ENCODE measurements around the gene PTPRO.

The PTPRO gene

GRCh38 chr12:15322164-15323061 lies at the start of gene PTPRO:
TSS of gene PTPRO (plus strand) at chr12:15322508.
- Mint-ChIP-seq H3K4me3 (peak within 1 kb of the TSS; percentile 34 to 56), H3K4me1 (peaks cover 0 to 5% of the 10 kb centered on the region in 2 donors), H3K36me3 (no peaks in the 10 kb centered on the region), H3K27ac (no peak within 1 kb of the TSS), H3K27me3 (peaks cover 24 to 41% of the 10 kb centered on the region in 2 donors), H3K9me3 (no peaks in the 10 kb centered on the region)
- ATAC-seq (replicated peaks) = no peak
- DNase-seq = no peak

- Mint-ChIP-seq H3K27me3 (peaks cover 12 to 25% of the 10 kb centered on the region in 2 donors), H3K36me3 (no peaks in the 10 kb centered on the region), H3K27ac (no peak overlapping the region), H3K4me3 (no peak overlapping the region), H3K9me3 (no peaks in the 10 kb centered on the region), H3K4me1 (peaks cover 2% of the 10 kb centered on the region in 2 donors)
- no peak for DNase-seq
- ATAC-seq (replicated peaks) = no peak
Measured at GRCh38 chr12:15273896-15274295, 48.4 kb upstream of the PTPRO start.

GRCh38 chr12:15274561-15274967 lies 47.7 kb upstream of the PTPRO start:
- Mint-ChIP-seq H3K36me3 (no peaks in the 10 kb centered on the region), H3K9me3 (no peaks in the 10 kb centered on the region), H3K27ac (no peak overlapping the region), H3K4me1 (peaks cover 5% of the 10 kb centered on the region in 2 donors), H3K27me3 (peaks cover 16 to 29% of the 10 kb centered on the region in 2 donors), H3K4me3 (no peak overlapping the region)
- peak; percentile 31 to 36 for ATAC-seq (replicated peaks)
- no peak for DNase-seq

- H3K27me3 Mint-ChIP-seq = peaks cover 26% of the 10 kb centered on the region in 2 donors
- no peak overlapping the region for H3K27ac Mint-ChIP-seq
- no peak for ATAC-seq (replicated peaks)
- no peak overlapping the region for H3K4me3 Mint-ChIP-seq
- peaks cover 5% of the 10 kb centered on the region in 2 donors for H3K4me1 Mint-ChIP-seq
- no peak for DNase-seq
- H3K36me3 Mint-ChIP-seq = no peaks in the 10 kb centered on the region
- H3K9me3 Mint-ChIP-seq = no peaks in the 10 kb centered on the region
Measured at GRCh38 chr12:15276088-15276698, 46.1 kb upstream of the PTPRO start.

- no peaks in the 10 kb centered on the region for H3K36me3 Mint-ChIP-seq
- H3K9me3 Mint-ChIP-seq = no peaks in the 10 kb centered on the region
- no peak overlapping the region for H3K27ac Mint-ChIP-seq
- H3K27me3 Mint-ChIP-seq = peaks cover 18 to 26% of the 10 kb centered on the region in 2 donors
- no peak overlapping the region for H3K4me3 Mint-ChIP-seq
- ATAC-seq (replicated peaks) (peak; percentile 53 to 57), DNase-seq (no peak)
- H3K4me1 Mint-ChIP-seq = peaks cover 5% of the 10 kb centered on the region in 2 donors
Measured at GRCh38 chr12:15278816-15279658, 43.3 kb upstream of the PTPRO start.

- DNase-seq (no peak), ATAC-seq (replicated peaks) (no peak)
- Mint-ChIP-seq H3K27ac (no peak overlapping the region), H3K4me1 (peaks cover 5% of the 10 kb centered on the region in 2 donors), H3K27me3 (peaks cover 18 to 26% of the 10 kb centered on the region in 2 donors), H3K36me3 (no peaks in the 10 kb centered on the region), H3K4me3 (no peak overlapping the region), H3K9me3 (no peaks in the 10 kb centered on the region)
Measured at GRCh38 chr12:15280930-15281329, 41.4 kb upstream of the PTPRO start.

GRCh38 chr12:15289192-15289591 lies 33.1 kb upstream of the PTPRO start:
- no peak overlapping the region for H3K27ac Mint-ChIP-seq
- peak; percentile 73 to 84 for ATAC-seq (replicated peaks)
- DNase-seq = no peak
- H3K9me3 Mint-ChIP-seq = no peaks in the 10 kb centered on the region
- H3K36me3 Mint-ChIP-seq = no peaks in the 10 kb centered on the region
- no peaks in the 10 kb centered on the region for H3K27me3 Mint-ChIP-seq
- peaks cover 4 to 7% of the 10 kb centered on the region in 2 donors for H3K4me1 Mint-ChIP-seq
- H3K4me3 Mint-ChIP-seq = no peak overlapping the region

GRCh38 chr12:15293731-15294130 lies 28.6 kb upstream of the PTPRO start:
- no peak for DNase-seq

GRCh38 chr12:15299947-15300346 lies 22.4 kb upstream of the PTPRO start:
- no peak overlapping the region for H3K27ac Mint-ChIP-seq
- peaks cover 16 to 21% of the 10 kb centered on the region in 2 donors for H3K9me3 Mint-ChIP-seq
- H3K4me1 Mint-ChIP-seq = no peaks in the 10 kb centered on the region
- DNase-seq (no peak), ATAC-seq (replicated peaks) (no peak)
- H3K36me3 Mint-ChIP-seq = peaks cover 0 to 9% of the 10 kb centered on the region in 2 donors
- H3K4me3 Mint-ChIP-seq = no peak overlapping the region
- peaks cover 6 to 39% of the 10 kb centered on the region in 2 donors for H3K27me3 Mint-ChIP-seq

More at GRCh38 chr12:15293731-15294130, 28.6 kb upstream of the PTPRO start:
- H3K4me1 Mint-ChIP-seq = peaks cover 4 to 7% of the 10 kb centered on the region in 2 donors
- peaks cover 11 to 34% of the 10 kb centered on the region in 2 donors for H3K27me3 Mint-ChIP-seq
- no peak for ATAC-seq (replicated peaks)
- H3K27ac Mint-ChIP-seq = no peak overlapping the region
- no peak overlapping the region for H3K4me3 Mint-ChIP-seq
- H3K36me3 Mint-ChIP-seq = no peaks in the 10 kb centered on the region
- H3K9me3 Mint-ChIP-seq = peaks cover 0 to 6% of the 10 kb centered on the region in 2 donors

- DNase-seq (no peak), ATAC-seq (replicated peaks) (no peak)
- peaks cover 15 to 16% of the 10 kb centered on the region in 2 donors for H3K9me3 Mint-ChIP-seq
- no peaks in the 10 kb centered on the region for H3K4me1 Mint-ChIP-seq
- H3K36me3 Mint-ChIP-seq = peaks cover 0 to 9% of the 10 kb centered on the region in 2 donors
- peaks cover 0 to 10% of the 10 kb centered on the region in 2 donors for H3K27me3 Mint-ChIP-seq
- H3K27ac Mint-ChIP-seq = no peak overlapping the region
- H3K4me3 Mint-ChIP-seq = no peak overlapping the region
Measured at GRCh38 chr12:15304296-15304695, 18.0 kb upstream of the PTPRO start.

GRCh38 chr12:15306605-15307004 lies 15.7 kb upstream of the PTPRO start:
- Mint-ChIP-seq H3K36me3 (no peaks in the 10 kb centered on the region), H3K9me3 (peaks cover 8% of the 10 kb centered on the region in 2 donors), H3K4me1 (no peaks in the 10 kb centered on the region), H3K4me3 (no peak overlapping the region), H3K27ac (no peak overlapping the region), H3K27me3 (no peaks in the 10 kb centered on the region)
- DNase-seq = no peak
- no peak for ATAC-seq (replicated peaks)

GRCh38 chr12:15307079-15307478 lies 15.2 kb upstream of the PTPRO start:
- H3K36me3 Mint-ChIP-seq = no peaks in the 10 kb centered on the region
- H3K4me3 Mint-ChIP-seq = no peak overlapping the region
- H3K27ac Mint-ChIP-seq = no peak overlapping the region
- ATAC-seq (replicated peaks) (no peak), DNase-seq (no peak)
- H3K9me3 Mint-ChIP-seq = peaks cover 8% of the 10 kb centered on the region in 2 donors
- no peaks in the 10 kb centered on the region for H3K4me1 Mint-ChIP-seq
- no peaks in the 10 kb centered on the region for H3K27me3 Mint-ChIP-seq

- Mint-ChIP-seq H3K27ac (no peak overlapping the region), H3K27me3 (peaks cover 16 to 24% of the 10 kb centered on the region in 2 donors), H3K36me3 (no peaks in the 10 kb centered on the region), H3K4me1 (peaks cover 0 to 5% of the 10 kb centered on the region in 2 donors), H3K9me3 (no peaks in the 10 kb centered on the region), H3K4me3 (no peak overlapping the region)
- DNase-seq (no peak), ATAC-seq (replicated peaks) (no peak)
Measured at GRCh38 chr12:15318841-15319240, 3.5 kb upstream of the PTPRO start.

GRCh38 chr12:15320881-15321280 lies 1.4 kb upstream of the PTPRO start:
- Mint-ChIP-seq H3K27ac (no peak overlapping the region), H3K4me3 (no peak overlapping the region), H3K4me1 (peaks cover 0 to 5% of the 10 kb centered on the region in 2 donors), H3K27me3 (peaks cover 21 to 34% of the 10 kb centered on the region in 2 donors), H3K9me3 (no peaks in the 10 kb centered on the region), H3K36me3 (no peaks in the 10 kb centered on the region)
- ATAC-seq (replicated peaks) (no peak), DNase-seq (no peak)

Measured in stimulated activated naive B cell treated with anti-CD40 and anti-IgM and Interleukin-4, amounts not matched to agents 10 μg/mL and 1 μg/mL and 100 μg/mL, for 72 hours (primary cell).